GM18526 (cell line): Measurements from ENCODE around the gene ATP1A3.

Source experiments
- POLR2A ChIP-seq: IDR thresholded peaks from 3 replicates; pipeline ENCODE4 v1.6.1; 2011; ENCODE audit not compliant: insufficient read length; ENCODE audit errors: extremely low read depth

ATP1A3 gene

GRCh38 chr19:41941410-41942202 is 52.4 kb downstream of the ATP1A3 start:
- no peak for TF ChIP-seq POLR2A

GRCh38 chr19:41940731-41941409 is 53.2 kb downstream of the ATP1A3 start:
- no peak for TF ChIP-seq POLR2A

GRCh38 chr19:41939861-41940730 is 53.9 kb downstream of the ATP1A3 start:
- peak; percentile 10 for TF ChIP-seq POLR2A

- no peak for TF ChIP-seq POLR2A
These were observed 56.2 kb downstream of the ATP1A3 start for GRCh38 chr19:41937525-41938468.

GRCh38 chr19:41936961-41937360 is 57.1 kb downstream of the ATP1A3 start:
- no peak for TF ChIP-seq POLR2A

- no peak for TF ChIP-seq POLR2A
These were observed 57.6 kb downstream of the ATP1A3 start for GRCh38 chr19:41936416-41936850.

- no peak for TF ChIP-seq POLR2A
These were observed 58.1 kb downstream of the ATP1A3 start for GRCh38 chr19:41935760-41936415.

- no peak for TF ChIP-seq POLR2A
These were observed 59.1 kb downstream of the ATP1A3 start for GRCh38 chr19:41934849-41935374.

- no peak for TF ChIP-seq POLR2A
These were observed 60.2 kb downstream of the ATP1A3 start for GRCh38 chr19:41933693-41934426.

GRCh38 chr19:41932720-41933332 is 61.2 kb downstream of the ATP1A3 start:
- no peak for TF ChIP-seq POLR2A

- TF ChIP-seq POLR2A: no peak
These were observed 61.7 kb downstream of the ATP1A3 start for GRCh38 chr19:41932259-41932719.

- no peak for TF ChIP-seq POLR2A
These were observed 63.0 kb downstream of the ATP1A3 start for GRCh38 chr19:41930926-41931592.
